Liver (tissue), 9 donors: Measurements from ENCODE around the gene HTR2A. TPM values are rescaled to one million over a fixed set of nuclear protein-coding genes. Genes with fewer than 3 reads are reported as not detected.

ENCODE experiments used
- DNase-seq: peaks from one replicate; pipeline ENCODE4 v3.0.0-alpha.2; 2017; ENCODE audit warnings: low spot score
- H3K27ac ChIP-seq, 2 donors: one replicate each; pipeline ENCODE4 v1.7.0; 2013; ENCODE audit warnings: inconsistent platforms in 2 of 2, low read length in 2 of 2, control low read depth in 1 of 2, low read depth in 1 of 2, mild to moderate bottlenecking in 1 of 2
- H3K27me3 ChIP-seq, 4 donors: one replicate each; pipeline versions ENCODE4 v1.6.1 to v1.7.0; 2013; ENCODE audit warnings: low read length in 3 of 4, inconsistent platforms in 1 of 4, mild to moderate bottlenecking in 1 of 4, moderate library complexity in 1 of 4; ENCODE audit not compliant: control insufficient read depth in 4 of 4, insufficient read depth in 4 of 4
- H3K36me3 ChIP-seq, 4 donors: one replicate each; pipeline versions ENCODE4 v1.6.1 to v1.7.0; 2013; ENCODE audit warnings: low read length in 3 of 4, mild to moderate bottlenecking in 3 of 4, low read depth in 1 of 4, moderate library complexity in 1 of 4; ENCODE audit not compliant: control insufficient read depth in 4 of 4, insufficient read depth in 3 of 4
- H3K4me1 ChIP-seq, 4 donors: one replicate each; pipeline versions ENCODE4 v1.6.1 to v1.7.0; 2013; ENCODE audit warnings: low read length in 3 of 4, mild to moderate bottlenecking in 3 of 4, moderate library complexity in 1 of 4; ENCODE audit not compliant: control insufficient read depth in 4 of 4, insufficient read depth in 4 of 4
- H3K4me3 ChIP-seq, 3 donors: one replicate each; pipeline versions ENCODE4 v1.6.1 to v1.7.0; 2013; ENCODE audit warnings: low read length in 3 of 3, control low read depth in 1 of 3, low read depth in 1 of 3, mild to moderate bottlenecking in 1 of 3
- H3K9ac ChIP-seq, 2 donors: one replicate each; pipeline ENCODE4 v1.7.0; 2013; ENCODE audit warnings: low read length in 2 of 2, mild to moderate bottlenecking in 2 of 2, moderate library complexity in 2 of 2, control low read depth in 1 of 2, low read depth in 1 of 2
- H3K9me3 ChIP-seq, 4 donors: one replicate each; pipeline versions ENCODE4 v1.6.1 to v1.7.0; 2013; ENCODE audit warnings: low read length in 3 of 4; ENCODE audit not compliant: control insufficient read depth in 4 of 4
- ATF3 ChIP-seq: IDR thresholded peaks from 2 replicates; pipeline ENCODE4 v1.6.1; 2016; ENCODE audit warnings: antibody characterized with exemption
- CTCF ChIP-seq: fragments of 150-350 bp; IDR thresholded peaks from 2 replicates; pipeline ENCODE4 v1.5.1; 2017; ENCODE audit warnings: improper control_type of control experiment, low read depth, low read length; ENCODE audit not compliant: missing input control
- EGR1 ChIP-seq, 2 donors: IDR thresholded peaks; 2 replicates each; pipeline ENCODE4 v1.6.1; 2016 to 2018; ENCODE audit warnings: antibody characterized with exemption in 2 of 2, low read depth in 2 of 2
- FOXA1 ChIP-seq: IDR thresholded peaks from 2 replicates; pipeline ENCODE4 v1.6.1; 2016; ENCODE audit warnings: antibody characterized with exemption
- GABPA ChIP-seq, 2 donors: IDR thresholded peaks in 1 of 2; conservative IDR thresholded peaks in 1 of 2; 2 replicates each; pipeline ENCODE4 v1.6.1; 2016; ENCODE audit warnings: antibody characterized with exemption in 2 of 2, mild to moderate bottlenecking in 1 of 2, moderate library complexity in 1 of 2
- HNF4A ChIP-seq, 2 donors: conservative IDR thresholded peaks; 2 replicates each; pipeline ENCODE4 v1.6.1; 2016; ENCODE audit warnings: antibody characterized with exemption in 2 of 2, mild to moderate bottlenecking in 2 of 2
- HNF4G ChIP-seq: IDR thresholded peaks from 2 replicates; pipeline ENCODE4 v1.6.1; 2016; ENCODE audit warnings: antibody characterized with exemption
- JUND ChIP-seq, 2 donors: IDR thresholded peaks; 2 replicates each; pipeline ENCODE4 v1.6.1; 2016; ENCODE audit warnings: antibody characterized with exemption in 2 of 2
- MAX ChIP-seq: IDR thresholded peaks from 2 replicates; pipeline ENCODE4 v1.6.1; 2016; ENCODE audit warnings: antibody characterized with exemption
- NR2F2 ChIP-seq: IDR thresholded peaks from 2 replicates; pipeline ENCODE4 v1.6.1; 2016; ENCODE audit warnings: antibody characterized with exemption
- RAD21 ChIP-seq, 2 donors: IDR thresholded peaks; 2 replicates each; pipeline ENCODE4 v1.6.1; 2016; ENCODE audit warnings: antibody characterized with exemption in 2 of 2, mild to moderate bottlenecking in 2 of 2
- REST ChIP-seq: IDR thresholded peaks from 2 replicates; pipeline ENCODE4 v1.6.1; 2016; ENCODE audit warnings: antibody characterized with exemption, mild to moderate bottlenecking
- RXRA ChIP-seq, 2 donors: IDR thresholded peaks; 2 replicates each; pipeline ENCODE4 v1.6.1; 2017 to 2018; ENCODE audit warnings: antibody characterized with exemption in 2 of 2, mild to moderate bottlenecking in 1 of 2
- SP1 ChIP-seq: IDR thresholded peaks from 2 replicates; pipeline ENCODE4 v1.6.1; 2018; ENCODE audit warnings: antibody characterized with exemption, mild to moderate bottlenecking
- TAF1 ChIP-seq: conservative IDR thresholded peaks from 2 replicates; pipeline ENCODE4 v1.6.1; 2016; ENCODE audit warnings: antibody characterized with exemption, mild to moderate bottlenecking
- YY1 ChIP-seq: IDR thresholded peaks from 2 replicates; pipeline ENCODE4 v1.6.1; 2016; ENCODE audit warnings: antibody characterized with exemption, mild to moderate bottlenecking
- ZBTB33 ChIP-seq: IDR thresholded peaks from 2 replicates; pipeline ENCODE4 v1.6.1; 2016; ENCODE audit warnings: antibody characterized with exemption
- WGBS: extraction: QIAGEN DNeasy Blood & Tissue Kit; methylation state at CpG from one replicate; pipeline ENCODE4 v1.1.7; 2013; 5-methylcytosine and 5-hydroxymethylcytosine counted together
- polyA plus RNA-seq, 2 donors: library from polyadenylated mRNA; stranded (reverse) in 1 of 2; unstranded in 1 of 2; fragments of 200-250 nt in 1 of 2; fragments of >200 nt in 1 of 2; fragmentation: Nextera tagmentation in 1 of 2; extraction: Ambion mirVana in 1 of 2; gene quantifications; one replicate each; pipeline versions ENCODE4 v1.2.1 to v1.2.3, GENCODE V29; 2013 to 2015
- total RNA-seq, 2 donors: library from RNA; depleted of rRNA; stranded (reverse); fragments of >200 nt; gene quantifications; one replicate each; pipeline ENCODE4 v1.2.3, GENCODE V29; 2014
- donor health status: healthy.
- donor health status: healthy.
- donor health status: healthy.
- donor health status: healthy.
- donor health status: healthy.

HTR2A gene
- total and polyA plus RNA-seq, 4 donors = under 0.01 to 0.19 (median 0.19) TPM; not detected in 1

GRCh38 chr13:46839399-46839798 lies 57.5 kb downstream of the HTR2A start (continued):
- TF ChIP-seq MAX (no peak), HNF4G (no peak), ATF3 (no peak), HNF4A (conservative IDR thresholded peaks at IDR 0.05) (no peak), FOXA1 (no peak), ZBTB33 (no peak), RXRA (IDR thresholded peaks at IDR 0.05) (no peak)

- 91% methylated on average over 6 of the region's 6 CpGs for WGBS
- TF ChIP-seq MAX (no peak), ZBTB33 (no peak), GABPA (IDR thresholded peaks at IDR 0.05 in 1 of 2, conservative IDR thresholded peaks at IDR 0.05 in 1 of 2) (no peak), TAF1 (no peak), RAD21 (IDR thresholded peaks at IDR 0.05) (no peak), RXRA (IDR thresholded peaks at IDR 0.05) (no peak), CTCF (no peak), NR2F2 (no peak), SP1 (no peak), EGR1 (IDR thresholded peaks at IDR 0.05; ENCODE audit: low read depth in 2 of 2) (no peak), REST (no peak), ATF3 (no peak), YY1 (no peak), FOXA1 (no peak), HNF4G (no peak), HNF4A (conservative IDR thresholded peaks at IDR 0.05) (no peak), JUND (IDR thresholded peaks at IDR 0.05) (no peak)
- no peak for DNase-seq
- H3K9ac ChIP-seq = no peak overlapping the region
- no peaks in the 10 kb centered on the region for H3K36me3 ChIP-seq
- H3K27ac ChIP-seq = no peak overlapping the region
- H3K4me3 ChIP-seq = no peak overlapping the region
- peaks cover 0 to 13% (median 7%) of the 10 kb centered on the region in 4 donors for H3K4me1 ChIP-seq
- H3K9me3 ChIP-seq = no peaks in the 10 kb centered on the region
- H3K27me3 ChIP-seq = no peaks in the 10 kb centered on the region
Measured at GRCh38 chr13:46834657-46835056, 62.2 kb downstream of the HTR2A start.
